ENCODE data around the gene THBD.
A peak's percentile ranks its signal among the peaks of the same experiment; 100 is the strongest.

Gene THBD

DNA sequence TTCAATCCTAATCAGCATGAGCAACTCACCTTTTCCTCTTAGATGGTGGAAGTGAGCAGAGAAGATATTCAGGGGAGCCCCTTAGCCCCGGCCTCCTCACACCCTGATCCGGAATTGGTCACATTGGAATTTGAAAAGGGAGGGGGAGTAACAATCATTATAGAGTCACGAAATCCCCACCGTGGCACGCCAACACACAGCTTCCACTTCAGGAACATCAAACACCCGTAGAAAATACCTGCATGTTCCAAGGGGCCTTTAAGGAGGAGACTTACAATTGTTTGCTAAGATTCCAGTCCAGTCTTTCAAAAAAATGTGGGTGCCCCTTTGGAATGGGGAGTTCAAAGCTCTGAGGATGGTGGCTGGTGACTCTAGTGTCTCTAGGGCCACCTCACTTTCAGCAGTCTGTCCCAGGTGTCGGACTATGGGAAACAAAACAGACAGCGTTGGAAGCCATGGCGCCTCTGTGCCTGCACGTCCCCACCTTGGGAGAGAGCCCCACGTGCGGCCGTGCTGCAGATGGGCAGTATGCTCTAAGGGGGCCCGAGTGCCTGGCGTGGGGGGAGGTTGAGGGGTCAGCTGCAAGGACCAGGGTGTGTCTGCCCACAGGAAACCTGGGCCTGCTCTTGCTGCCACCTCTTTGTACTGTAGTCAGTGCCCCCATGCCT lies 34.2 kb upstream of the THBD start:
- H3K4me3 ChIP-seq (ENCODE audit: low read depth, low read length): peak overlapping the region; percentile 39
- TF ChIP-seq CTCF (IDR thresholded peaks at IDR 0.05; ENCODE audit: low read depth, low read length) (no peak), POLR2A (IDR thresholded peaks at IDR 0.05; ENCODE audit: extremely low read depth, insufficient read length) (no peak), MYC (IDR thresholded peaks at IDR 0.05; ENCODE audit: low read depth, low read length) (no peak)
- TF ChIP-seq, protein P1, sequence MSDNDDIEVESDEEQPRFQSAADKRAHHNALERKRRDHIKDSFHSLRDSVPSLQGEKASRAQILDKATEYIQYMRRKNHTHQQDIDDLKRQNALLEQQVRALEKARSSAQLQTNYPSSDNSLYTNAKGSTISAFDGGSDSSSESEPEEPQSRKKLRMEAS (IDR thresholded peaks at IDR 0.05; ENCODE audit: low read depth, low read length): no peak

GRCh38 chr20:23082846-23083552 lies 33.5 kb upstream of the THBD start:
- TF ChIP-seq CTCF (IDR thresholded peaks at IDR 0.05; ENCODE audit: low read depth, low read length) (no peak), POLR2A (IDR thresholded peaks at IDR 0.05; ENCODE audit: extremely low read depth, insufficient read length) (no peak), MYC (IDR thresholded peaks at IDR 0.05; ENCODE audit: low read depth, low read length) (no peak)
- TF ChIP-seq, protein P1 (IDR thresholded peaks at IDR 0.05; ENCODE audit: low read depth, low read length): no peak
- peak overlapping the region; percentile 39 for H3K4me3 ChIP-seq (ENCODE audit: low read depth, low read length)
- DNase-seq (ENCODE audit: low read depth): peak; percentile 39

More for the DNA sequence above, 34.2 kb upstream of the THBD start:
- DNase-seq (ENCODE audit: low read depth): no peak

- H3K4me3 ChIP-seq (ENCODE audit: low read depth, low read length): no peak overlapping the region
- TF ChIP-seq CTCF (IDR thresholded peaks at IDR 0.05; ENCODE audit: low read depth, low read length) (no peak), POLR2A (IDR thresholded peaks at IDR 0.05; ENCODE audit: extremely low read depth, insufficient read length) (no peak), MYC (IDR thresholded peaks at IDR 0.05; ENCODE audit: low read depth, low read length) (no peak)
- TF ChIP-seq, protein P1 (IDR thresholded peaks at IDR 0.05; ENCODE audit: low read depth, low read length): no peak
- DNase-seq (ENCODE audit: low read depth): peak; percentile 59
Observed at GRCh38 chr20:23081263-23081819, 31.9 kb upstream of the THBD start.

- TF ChIP-seq, protein P1 (IDR thresholded peaks at IDR 0.05; ENCODE audit: low read depth, low read length): no peak
- TF ChIP-seq POLR2A (IDR thresholded peaks at IDR 0.05; ENCODE audit: extremely low read depth, insufficient read length) (no peak), CTCF (IDR thresholded peaks at IDR 0.05; ENCODE audit: low read depth, low read length) (no peak), MYC (IDR thresholded peaks at IDR 0.05; ENCODE audit: low read depth, low read length) (no peak)
- H3K4me3 ChIP-seq (ENCODE audit: low read depth, low read length): no peak overlapping the region
- DNase-seq (ENCODE audit: low read depth): peak; percentile 65
Observed at GRCh38 chr20:23080521-23080920, 31.0 kb upstream of the THBD start.

- TF ChIP-seq CTCF (IDR thresholded peaks at IDR 0.05; ENCODE audit: low read depth, low read length) (no peak), MYC (IDR thresholded peaks at IDR 0.05; ENCODE audit: low read depth, low read length) (no peak), POLR2A (IDR thresholded peaks at IDR 0.05; ENCODE audit: extremely low read depth, insufficient read length) (no peak)
- TF ChIP-seq, protein P1 (IDR thresholded peaks at IDR 0.05; ENCODE audit: low read depth, low read length): no peak
- H3K4me3 ChIP-seq (ENCODE audit: low read depth, low read length): no peak overlapping the region
- DNase-seq (ENCODE audit: low read depth): no peak
Observed at GRCh38 chr20:23079926-23080325, 30.5 kb upstream of the THBD start.

Measured in NB4 (cell line).